H1 (cell line): Measurements from ENCODE around the gene MRM2. TPM values are rescaled to one million over a fixed set of nuclear protein-coding genes. Genes with fewer than 3 reads are reported as not detected.

ENCODE experiments used
- ASH2L ChIP-seq: fragments of 200-600, 300-600 bp; sonication (generic); IDR thresholded peaks from one replicate; pipeline ENCODE4 v1.7.1; 2017; ENCODE audit warnings: low read length
- ATF2 ChIP-seq: IDR thresholded peaks from 2 replicates; pipeline ENCODE4 v1.6.1; 2012; ENCODE audit warnings: low read length, inconsistent platforms
- ATF3 ChIP-seq: IDR thresholded peaks from 2 replicates; pipeline ENCODE4 v1.6.1; 2011; ENCODE audit warnings: low read depth, mild to moderate bottlenecking, low read length; ENCODE audit not compliant: insufficient read depth
- CTCF ChIP-seq, 3 experiments: IDR thresholded peaks; 1 replicate in 2 of 3; 2 replicates in 1 of 3; pipeline versions ENCODE4 v1.5.1 to v1.6.1; 2011; ENCODE audit warnings: low read length in 3 of 3, mild to moderate bottlenecking in 3 of 3, inconsistent platforms in 2 of 3, low read depth in 1 of 3, moderate library complexity in 1 of 3; ENCODE audit not compliant: insufficient read depth in 1 of 3; ENCODE audit errors: control extremely low read depth in 1 of 3
- GABPA ChIP-seq: IDR thresholded peaks from 2 replicates; pipeline ENCODE4 v1.6.1; 2011; ENCODE audit warnings: mild to moderate bottlenecking, low read length, moderate library complexity, borderline replicate concordance; ENCODE audit not compliant: insufficient read depth
- SUZ12 ChIP-seq: fragments of 200-600 bp; sonication (generic); IDR thresholded peaks from 2 replicates; pipeline ENCODE4 v1.6.1; 2012; ENCODE audit warnings: mild to moderate bottlenecking, inconsistent platforms, low read length, moderate library complexity, mixed read lengths
- polyA plus RNA-seq, 7 experiments: library from polyadenylated mRNA; depleted of rRNA in 3 of 7; stranded (reverse) in 5 of 7; unstranded in 2 of 7; fragments of >200 nt in 5 of 7; fragments of 200-250 nt in 2 of 7; gene quantifications; 1 replicate in 5 of 7; 2 replicates in 1 of 7; 4 replicates in 1 of 7; pipeline versions ENCODE4 v1.2.1 to v1.2.3, GENCODE V29; 2011 to 2013; ENCODE audit warnings: missing spikeins in 2 of 7, mixed read lengths in 2 of 7
- total RNA-seq: library from RNA; stranded (reverse); fragmentation: NEBNext Ultra II Directional; extraction: Animal tissue kit (Norgen Biotek cat#: 25700); gene quantifications from 2 replicates; pipeline ENCODE4 v1.2.1, GENCODE V29; 2021

Gene MRM2
- total and polyA plus RNA-seq, 2 of the 8 experiments (the other 6 are each of a cell fraction or from before 2014, with no cell fraction given): 17.2 to 38.6 TPM

GRCh38 chr7:2209146-2209960 lies 32.7 kb downstream of the MRM2 start (continued):
- TF ChIP-seq CTCF (IDR thresholded peaks at IDR 0.05; ENCODE audit: control extremely low read depth in 1 of 3, insufficient read depth in 1 of 3, low read depth in 1 of 3, low read length in 3 of 3) (peak; percentile 85 to 93 (median 90)), ATF2 (no peak), ASH2L (no peak), GABPA (peak; percentile 85), ATF3 (no peak), SUZ12 (no peak)
